GM18526 (cell line): Measurements from ENCODE around the gene SDCCAG8.

ENCODE experiments used
- POLR2A ChIP-seq: IDR thresholded peaks from 3 replicates; pipeline ENCODE4 v1.6.1; 2011; ENCODE audit not compliant: insufficient read length; ENCODE audit errors: extremely low read depth

SDCCAG8 gene

DNA sequence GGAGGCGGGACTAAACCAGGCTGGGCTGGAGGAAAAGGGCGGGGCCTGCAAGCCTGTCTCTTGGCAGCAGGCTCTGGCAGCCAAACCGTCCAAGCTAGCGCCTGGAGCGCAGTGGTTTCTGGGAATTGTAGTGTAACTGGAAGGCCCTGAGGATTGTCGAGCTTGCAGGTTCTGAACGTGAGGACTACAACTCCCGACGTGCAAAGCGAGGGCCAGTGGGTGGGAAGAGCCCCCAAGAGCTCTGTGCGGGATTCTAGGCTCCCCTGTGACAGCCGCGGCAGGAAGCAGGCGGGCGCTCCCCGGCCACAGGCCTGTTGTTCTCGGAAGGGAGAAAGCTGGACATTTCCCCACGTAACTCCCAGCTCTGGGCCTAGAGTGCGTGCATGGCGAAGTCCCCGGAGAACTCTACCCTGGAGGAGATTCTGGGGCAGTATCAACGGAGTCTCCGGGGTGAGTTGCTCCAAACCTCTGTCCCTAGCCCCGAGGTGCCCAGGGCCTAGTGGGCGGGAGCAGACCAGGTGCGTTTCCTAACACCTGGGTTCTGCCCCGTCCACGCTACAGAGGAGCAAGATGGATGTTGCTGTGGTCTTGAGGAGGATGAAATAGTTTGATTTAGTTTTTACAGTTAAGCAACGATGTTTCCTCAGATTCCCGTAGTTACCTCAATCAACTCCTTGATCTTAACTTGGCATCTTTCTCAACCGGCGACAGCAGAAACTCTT, at the start of gene SDCCAG8:
SDCCAG8 (plus strand) TSS at position 251 of the 722 bp plus-strand sequence; CDS start at position 384, 133 bp downstream.
- TF ChIP-seq POLR2A = peak; percentile 71

DNA sequence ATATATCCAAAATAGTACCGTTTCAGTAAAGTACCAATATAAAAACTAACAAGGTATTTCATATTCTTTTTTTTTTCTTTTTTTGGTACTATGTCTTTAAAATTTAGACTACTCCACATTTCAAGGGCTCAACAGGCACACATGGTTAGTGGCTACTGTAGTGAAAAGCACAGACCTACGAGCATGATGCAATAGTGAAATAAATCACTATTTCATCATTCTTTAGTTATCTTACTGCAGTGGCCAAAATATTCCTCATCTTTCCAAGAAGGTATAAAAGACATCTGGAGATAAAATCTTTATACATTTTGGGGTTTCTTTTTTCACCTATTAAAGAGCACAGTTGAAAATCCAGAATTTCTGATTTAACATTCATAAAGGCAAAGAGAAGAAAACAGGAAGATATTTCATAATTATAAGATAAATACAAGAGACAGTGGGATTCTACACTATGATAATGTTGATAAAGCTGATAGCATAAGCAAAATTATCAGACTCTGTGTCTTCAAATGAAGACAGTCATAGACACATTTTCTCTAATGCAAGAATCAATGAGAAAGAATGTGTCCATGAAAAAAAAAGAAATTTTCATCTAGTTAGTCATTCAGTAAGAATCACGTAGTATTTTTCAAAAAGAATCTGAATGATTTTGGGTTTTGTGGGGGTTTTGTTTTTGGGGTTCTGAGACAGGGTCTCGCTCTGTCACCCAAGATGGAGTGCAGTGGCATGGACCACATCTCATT, 42.6 kb upstream of the SDCCAG8 start:
- TF ChIP-seq POLR2A = no peak

DNA sequence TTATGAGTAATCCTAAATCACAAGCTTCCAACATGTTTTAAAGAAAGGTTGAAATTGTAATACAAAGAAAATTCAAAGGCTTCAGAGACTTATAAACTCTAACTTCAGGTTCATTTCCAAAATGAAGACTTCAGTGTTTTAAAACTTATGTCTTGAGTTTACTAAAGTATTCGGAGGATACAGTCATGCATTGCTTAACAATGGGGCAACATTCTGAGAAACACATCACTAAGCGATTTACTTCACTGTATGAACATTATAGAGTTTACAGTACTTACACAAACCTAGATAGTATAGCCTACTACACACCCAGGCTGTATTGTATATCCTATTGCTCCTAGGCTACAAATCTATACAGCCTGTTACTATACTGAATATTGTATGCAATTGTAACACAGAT, 39.1 kb upstream of the SDCCAG8 start:
- no peak for TF ChIP-seq POLR2A

DNA sequence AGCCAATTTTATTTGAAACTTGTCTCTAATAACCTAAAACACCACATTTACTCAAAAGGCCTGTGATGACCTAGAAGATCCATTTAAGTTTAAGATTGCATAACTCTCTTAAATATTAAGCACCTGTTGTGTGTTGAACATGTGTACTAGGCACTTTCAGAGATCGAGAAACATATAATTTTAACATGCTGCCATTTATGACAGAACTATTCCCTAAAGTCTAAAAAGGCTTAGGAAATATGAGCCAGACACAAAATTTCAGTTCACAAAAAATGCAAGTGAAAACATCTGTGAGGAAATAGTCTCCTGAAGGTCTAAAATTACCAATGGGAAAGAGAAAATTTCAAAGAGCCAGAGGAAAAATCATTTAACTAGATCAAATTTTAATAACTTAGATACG, 38.5 kb upstream of the SDCCAG8 start:
- TF ChIP-seq POLR2A = no peak

DNA sequence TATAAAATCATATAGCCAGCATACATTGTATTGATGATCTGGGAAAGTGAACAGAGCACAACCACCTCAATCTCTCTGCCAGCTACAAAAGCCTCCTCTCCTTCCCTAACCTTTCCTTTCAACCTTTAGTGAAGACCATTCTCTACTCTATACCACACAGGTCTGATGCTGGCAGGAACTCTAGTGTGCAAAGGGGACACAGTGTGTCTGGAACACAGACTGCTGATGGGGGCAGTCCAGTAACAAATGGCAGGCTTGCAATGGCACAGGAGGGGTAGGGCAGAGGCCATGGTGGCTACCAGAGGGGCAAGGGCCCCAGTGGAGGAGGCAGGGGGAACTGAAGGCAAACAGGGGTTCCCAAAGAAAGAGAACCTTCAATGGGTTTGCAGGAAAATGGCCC, 37.8 kb upstream of the SDCCAG8 start:
- no peak for TF ChIP-seq POLR2A

DNA sequence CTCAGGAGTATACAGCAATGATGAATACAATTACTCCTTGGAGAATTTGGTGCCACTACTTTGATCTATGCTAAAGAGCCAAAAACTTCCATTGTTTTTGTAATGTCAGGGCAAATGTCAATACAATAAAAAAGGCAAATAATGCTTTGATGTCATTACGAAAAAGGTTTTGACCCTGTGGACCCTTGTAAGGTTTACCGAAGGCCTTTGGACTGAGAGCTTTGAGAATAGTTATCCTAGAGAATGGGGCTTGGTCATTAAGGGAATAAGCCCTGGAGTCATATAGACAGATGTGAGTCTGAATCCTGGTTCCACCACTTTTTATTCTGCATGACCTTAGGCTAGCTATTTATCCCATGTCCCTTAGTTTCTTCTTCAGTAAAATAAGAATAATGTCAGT, 28.2 kb upstream of the SDCCAG8 start:
- TF ChIP-seq POLR2A = no peak

DNA sequence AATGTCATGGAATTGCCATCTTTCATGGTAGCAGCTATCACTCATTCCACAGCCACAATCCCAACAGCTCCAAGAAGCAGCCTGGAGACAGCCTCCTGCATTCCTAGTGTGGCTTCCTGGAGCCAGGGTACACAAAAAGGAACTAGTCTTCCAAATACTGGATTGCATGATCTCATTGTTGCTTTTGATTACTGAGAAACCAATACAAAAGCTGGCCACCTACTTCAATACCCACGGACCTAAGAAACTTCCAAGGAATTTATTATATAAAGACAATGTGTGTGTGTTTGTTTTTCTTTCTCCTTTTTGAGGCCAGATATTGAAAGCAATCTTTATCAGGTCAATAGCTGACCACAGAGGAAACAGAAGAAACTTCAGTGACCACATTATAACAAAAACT, 26.3 kb upstream of the SDCCAG8 start:
- no peak for TF ChIP-seq POLR2A

DNA sequence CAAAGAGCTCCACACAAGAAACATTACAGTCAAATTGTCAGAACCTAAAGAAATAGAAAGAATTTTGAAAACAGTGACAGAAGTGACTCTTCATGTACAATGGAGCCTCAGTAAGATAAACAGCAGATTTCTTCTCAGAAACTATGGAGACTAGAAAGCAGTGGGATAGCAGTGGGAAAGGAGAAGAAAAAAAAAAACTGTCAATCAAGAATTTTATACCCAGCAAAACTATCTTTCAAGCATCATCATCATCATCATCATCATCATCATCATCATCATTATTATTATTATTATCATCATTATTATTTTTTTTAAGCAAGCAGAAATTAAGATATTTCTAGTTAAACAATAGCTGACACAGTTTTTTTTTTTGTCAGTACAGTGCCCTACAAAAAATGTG, 24.9 kb upstream of the SDCCAG8 start:
- no peak for TF ChIP-seq POLR2A

DNA sequence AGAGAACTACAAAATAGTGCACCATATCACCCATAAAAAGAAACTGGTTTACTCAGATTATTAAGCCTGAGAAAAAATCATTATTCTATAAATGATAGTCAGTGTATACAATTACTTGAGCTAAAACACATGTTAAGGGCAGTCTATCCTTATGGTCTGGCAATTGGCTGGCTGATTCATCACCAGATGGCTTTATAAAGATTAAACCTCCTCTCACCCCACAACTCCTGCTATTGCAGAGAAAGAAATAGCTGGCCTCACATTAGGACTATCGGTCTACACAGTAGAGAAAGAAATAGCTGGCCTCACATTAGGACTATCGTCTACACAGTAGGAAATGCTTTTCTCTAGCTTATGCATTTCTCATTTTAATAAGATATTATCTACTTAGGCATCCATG, 21.9 kb upstream of the SDCCAG8 start:
- TF ChIP-seq POLR2A = no peak

DNA sequence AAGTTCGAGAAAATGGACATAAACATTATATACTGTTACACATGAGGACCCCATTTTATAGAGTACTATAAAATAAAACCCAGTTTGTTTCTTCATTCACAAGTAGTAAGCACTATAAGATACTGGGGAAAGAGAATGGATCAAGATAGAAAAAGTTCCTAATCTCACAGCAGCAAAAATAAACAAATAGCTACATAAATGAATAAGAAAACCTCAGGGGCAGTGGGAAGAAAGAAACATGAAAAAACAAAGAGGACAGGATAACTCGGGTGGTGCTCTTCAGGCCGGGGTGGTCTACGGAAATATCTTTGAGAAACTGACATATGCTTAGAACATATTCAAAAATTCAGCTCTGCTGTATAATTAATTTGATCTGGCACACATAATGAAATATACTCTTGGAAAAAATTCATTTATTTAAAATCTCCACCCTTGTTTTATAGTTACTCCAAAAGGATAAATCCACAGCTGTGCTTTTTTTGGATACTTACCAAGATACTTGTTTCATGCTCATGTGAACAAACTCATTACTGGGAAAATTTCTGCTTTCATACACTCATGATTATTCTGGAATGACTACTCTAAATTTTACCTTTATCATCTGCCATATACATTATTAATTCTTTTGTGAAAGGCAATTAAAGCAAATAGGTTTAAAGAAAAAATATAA, 20.7 kb upstream of the SDCCAG8 start:
- TF ChIP-seq POLR2A = no peak

DNA sequence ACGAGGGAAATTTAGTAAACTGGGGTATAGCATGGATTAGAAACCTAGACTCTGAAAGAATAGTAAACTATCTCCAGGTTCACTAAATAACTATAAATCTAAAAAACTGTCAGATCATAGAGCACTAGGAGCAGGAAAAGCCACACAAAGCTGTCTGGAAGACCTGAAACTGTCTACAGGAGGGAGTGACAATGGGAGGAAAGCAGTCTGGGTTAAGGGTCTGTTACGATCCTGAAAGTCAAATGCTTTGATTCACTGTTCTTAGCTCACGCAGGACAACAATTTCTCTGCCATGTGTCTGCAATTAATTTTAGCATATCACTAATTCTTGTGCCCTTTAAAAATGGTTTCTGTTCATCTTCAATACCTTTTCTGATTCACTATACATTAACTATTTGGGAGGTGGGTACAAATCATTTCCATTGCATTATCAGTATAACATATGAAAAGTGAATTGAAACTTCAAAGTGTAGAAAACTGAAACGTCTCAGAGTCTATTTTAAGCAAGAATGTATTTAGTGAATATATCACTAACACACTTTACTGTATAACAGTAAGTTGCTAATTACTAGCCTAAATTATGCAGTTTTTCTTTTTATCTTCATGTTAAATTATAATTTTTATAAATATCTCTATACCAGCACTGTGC, 19.1 kb upstream of the SDCCAG8 start:
- TF ChIP-seq POLR2A = no peak

DNA sequence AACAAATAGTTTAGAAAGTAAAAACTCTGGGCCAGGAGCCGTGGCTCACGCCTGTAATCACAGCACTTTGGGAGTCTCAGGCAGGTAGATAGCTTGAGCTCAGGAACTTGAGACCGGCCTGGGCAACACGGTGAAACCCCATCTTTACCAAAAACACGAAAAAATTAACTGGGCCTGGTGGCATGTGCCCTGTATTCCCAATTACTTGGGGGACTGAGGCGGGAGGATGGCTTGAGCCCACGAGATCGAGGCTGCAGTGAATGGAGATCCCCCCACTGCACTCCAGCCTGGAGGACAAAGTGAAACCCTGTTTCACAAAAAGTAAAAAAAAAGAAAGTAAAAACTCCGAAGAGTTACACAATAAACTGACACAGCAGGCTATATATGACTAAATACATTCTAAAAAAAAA, 11.4 kb upstream of the SDCCAG8 start:
- TF ChIP-seq POLR2A = no peak

DNA sequence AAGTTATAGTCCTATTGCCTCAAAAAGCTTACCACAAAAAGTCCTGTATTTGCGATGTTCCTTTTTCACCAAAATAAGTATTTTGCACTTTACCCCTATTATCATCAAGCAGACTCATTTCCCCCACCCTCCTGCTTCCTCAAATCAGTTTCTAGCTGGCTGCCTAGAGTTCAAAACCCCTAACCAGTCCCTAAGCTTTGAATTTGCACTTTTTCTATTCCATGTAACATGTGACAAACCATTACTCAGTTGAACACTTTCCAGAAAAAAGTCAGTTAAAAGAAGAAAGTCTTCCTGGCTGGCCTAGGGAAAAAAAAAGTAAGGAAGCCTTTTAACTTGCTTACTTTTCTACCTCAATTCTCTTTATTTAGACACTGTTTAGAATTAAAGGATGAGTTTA, 8.9 kb upstream of the SDCCAG8 start:
- TF ChIP-seq POLR2A = no peak

DNA sequence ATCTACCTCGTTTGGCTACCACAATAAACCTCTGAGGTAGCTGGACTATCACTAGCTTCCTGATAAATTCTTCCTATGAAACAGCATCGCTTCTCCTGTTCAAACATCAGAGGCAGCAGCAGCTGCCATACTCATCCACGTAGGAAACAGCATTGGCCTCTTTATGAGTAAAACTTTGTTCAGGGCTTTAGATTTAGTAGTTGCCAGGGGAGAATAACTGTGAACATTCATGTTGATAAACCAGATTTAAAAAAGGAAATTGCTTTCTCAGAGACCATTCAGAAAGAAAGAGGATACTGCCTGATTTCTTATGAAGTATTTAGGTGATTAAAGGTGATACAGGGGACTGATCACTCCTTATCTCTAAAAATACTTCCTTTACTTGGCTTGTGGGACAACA, 7.9 kb upstream of the SDCCAG8 start:
- TF ChIP-seq POLR2A = no peak

DNA sequence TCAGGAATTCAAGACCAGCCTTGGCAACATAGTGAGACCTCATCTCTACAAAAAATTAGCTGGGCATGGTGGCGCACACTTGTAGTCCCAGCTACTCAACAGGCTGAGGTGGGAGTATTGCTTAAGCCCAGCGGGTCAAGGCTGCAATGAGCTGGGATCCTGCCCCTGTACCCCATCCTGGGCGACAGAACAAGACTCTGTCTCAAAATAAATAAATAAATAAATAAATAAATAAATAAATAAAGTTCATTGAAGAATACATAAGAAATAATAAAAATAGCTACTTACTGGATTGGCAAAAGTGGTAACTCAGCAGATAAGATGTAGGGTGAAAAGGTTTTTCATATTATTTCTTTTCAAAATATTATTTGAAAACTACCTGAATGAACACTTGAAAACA, 6.6 kb upstream of the SDCCAG8 start:
- TF ChIP-seq POLR2A = no peak

DNA sequence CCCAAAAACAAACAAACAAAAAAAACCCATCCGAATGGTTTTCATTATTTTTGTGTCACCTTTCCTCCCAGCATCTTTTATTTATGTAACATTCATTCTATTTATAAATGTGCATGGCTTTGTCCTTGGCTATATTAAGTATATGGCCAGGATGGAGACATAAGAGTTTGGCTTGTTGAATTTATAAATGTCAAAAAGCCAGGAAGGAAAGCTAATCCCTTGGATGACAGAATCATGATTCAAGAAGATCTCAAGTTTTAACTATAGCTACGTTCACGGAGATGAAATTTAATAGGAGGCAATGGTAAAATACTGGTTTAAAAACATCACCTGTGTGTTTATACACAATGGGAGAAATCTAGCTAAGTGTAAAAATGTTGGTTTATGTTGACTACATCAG, 5.7 kb upstream of the SDCCAG8 start:
- TF ChIP-seq POLR2A = no peak

DNA sequence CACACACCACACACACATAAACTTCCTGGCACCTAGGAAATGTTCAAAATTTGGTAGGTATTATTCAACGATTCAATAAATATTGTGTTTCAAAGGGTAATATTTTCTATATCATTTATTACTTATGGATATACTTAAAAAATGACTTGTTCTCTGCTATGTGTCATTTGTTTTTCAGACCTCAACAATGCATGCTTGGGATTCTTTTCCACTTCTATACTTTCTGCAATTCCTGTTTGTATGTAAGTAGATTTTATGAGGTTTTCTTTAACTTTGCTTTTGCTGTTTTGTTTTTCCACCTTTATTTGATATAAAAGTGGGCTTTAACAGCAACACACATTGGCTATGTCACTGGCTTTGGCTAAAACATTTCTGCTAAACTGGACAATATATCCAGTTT, 4.3 kb upstream of the SDCCAG8 start:
- TF ChIP-seq POLR2A = no peak
